Neural progenitor cell (in vitro differentiated cells): Measurements from ENCODE around the gene CTNNBL1. TPM values are rescaled to one million over a fixed set of nuclear protein-coding genes. Genes with fewer than 3 reads are reported as not detected.

Experiments
- DNase-seq: peaks from one replicate; pipeline ENCODE4 v3.0.0-alpha.2; 2016; ENCODE audit warnings: low spot score
- H2AFZ ChIP-seq: fragments of 200-600 bp; sonication (generic); replicated peaks from 2 replicates; pipeline ENCODE4 v1.6.1; 2016; ENCODE audit warnings: antibody characterized with exemption
- H3F3A ChIP-seq: fragments of 200-600 bp; sonication (generic); 2 replicates; pipeline ENCODE4 v1.6.1; 2016; ENCODE audit warnings: antibody characterized with exemption, low read depth
- H3K27ac ChIP-seq: fragments of 200-600 bp; sonication (generic); 2 replicates; pipeline ENCODE4 v1.5.1; 2016; ENCODE audit warnings: mild to moderate bottlenecking
- H3K27me3 ChIP-seq: fragments of 200-600 bp; sonication (generic); 2 replicates; pipeline ENCODE4 v1.6.1; 2016; ENCODE audit warnings: mild to moderate bottlenecking, moderate library complexity
- H3K36me3 ChIP-seq: fragments of 200-600 bp; sonication (generic); 2 replicates; pipeline ENCODE4 v1.5.1; 2016
- H3K4me1 ChIP-seq: fragments of 200-600 bp; sonication (generic); 2 replicates; pipeline ENCODE4 v1.6.1; 2016; ENCODE audit warnings: mixed run types
- H3K4me2 ChIP-seq: fragments of 200-600 bp; sonication (generic); 2 replicates; pipeline ENCODE4 v1.6.1; 2016
- H3K4me3 ChIP-seq: fragments of 200-600 bp; sonication (generic); 2 replicates; pipeline ENCODE4 v1.5.1; 2016
- H3K79me2 ChIP-seq: fragments of 200-600 bp; sonication (generic); 2 replicates; pipeline ENCODE4 v1.6.1; 2016; ENCODE audit warnings: low read depth
- H3K9ac ChIP-seq: fragments of 200-600 bp; sonication (generic); 2 replicates; pipeline ENCODE4 v1.6.1; 2016
- H3K9me3 ChIP-seq: fragments of 200-600 bp; sonication (generic); 2 replicates; pipeline ENCODE4 v1.5.1; 2016; ENCODE audit warnings: low read depth
- H4K20me1 ChIP-seq: fragments of 200-600 bp; sonication (generic); 2 replicates; pipeline ENCODE4 v1.6.1; 2016; ENCODE audit warnings: low read depth
- H3K27ac Mint-ChIP-seq: 3 replicates; pipeline ENCODE4 v1.8.0; 2021; ENCODE audit warnings: mixed read lengths
- H3K27me3 Mint-ChIP-seq: 2 replicates; pipeline ENCODE4 v1.8.0; 2022; ENCODE audit warnings: low read depth, mild to moderate bottlenecking, inconsistent platforms, moderate library complexity, mixed read lengths; ENCODE audit not compliant: insufficient read depth
- H3K36me3 Mint-ChIP-seq: 3 replicates; pipeline ENCODE4 v1.8.0; 2021; ENCODE audit warnings: mixed read lengths
- H3K4me1 Mint-ChIP-seq: 3 replicates; pipeline ENCODE4 v1.8.0; 2021; ENCODE audit warnings: mixed read lengths
- H3K4me3 Mint-ChIP-seq: 3 replicates; pipeline ENCODE4 v1.8.0; 2021; ENCODE audit warnings: mild to moderate bottlenecking, moderate library complexity, mixed read lengths
- H3K9me3 Mint-ChIP-seq: 3 replicates; pipeline ENCODE4 v1.8.0; 2020; ENCODE audit warnings: mixed read lengths
- EZH2 ChIP-seq: fragments of 200-600 bp; sonication (generic); IDR thresholded peaks from 2 replicates; pipeline ENCODE4 v1.6.1; 2017; ENCODE audit warnings: antibody characterized with exemption, mild to moderate bottlenecking, moderate library complexity
- EZH2phosphoT487 ChIP-seq: fragments of 200-600 bp; sonication (generic); IDR thresholded peaks from 2 replicates; pipeline ENCODE4 v1.6.1; 2017; ENCODE audit warnings: antibody characterized with exemption
- total RNA-seq: library from RNA; depleted of rRNA; stranded (reverse); fragments of >200 nt; gene quantifications from 2 replicates; pipeline ENCODE4 v1.2.3, GENCODE V29; 2015; ENCODE audit warnings: low replicate concordance
- TF ChIP-seq, protein P1 (sequence below): fragments of 200-600 bp; sonication (generic); IDR thresholded peaks from 2 replicates; pipeline ENCODE4 v1.5.1; 2017; ENCODE audit warnings: antibody characterized with exemption, mild to moderate bottlenecking

The CTNNBL1 gene
- total RNA-seq, 1 donor from 2014 or later: 54.5 TPM

DNA sequence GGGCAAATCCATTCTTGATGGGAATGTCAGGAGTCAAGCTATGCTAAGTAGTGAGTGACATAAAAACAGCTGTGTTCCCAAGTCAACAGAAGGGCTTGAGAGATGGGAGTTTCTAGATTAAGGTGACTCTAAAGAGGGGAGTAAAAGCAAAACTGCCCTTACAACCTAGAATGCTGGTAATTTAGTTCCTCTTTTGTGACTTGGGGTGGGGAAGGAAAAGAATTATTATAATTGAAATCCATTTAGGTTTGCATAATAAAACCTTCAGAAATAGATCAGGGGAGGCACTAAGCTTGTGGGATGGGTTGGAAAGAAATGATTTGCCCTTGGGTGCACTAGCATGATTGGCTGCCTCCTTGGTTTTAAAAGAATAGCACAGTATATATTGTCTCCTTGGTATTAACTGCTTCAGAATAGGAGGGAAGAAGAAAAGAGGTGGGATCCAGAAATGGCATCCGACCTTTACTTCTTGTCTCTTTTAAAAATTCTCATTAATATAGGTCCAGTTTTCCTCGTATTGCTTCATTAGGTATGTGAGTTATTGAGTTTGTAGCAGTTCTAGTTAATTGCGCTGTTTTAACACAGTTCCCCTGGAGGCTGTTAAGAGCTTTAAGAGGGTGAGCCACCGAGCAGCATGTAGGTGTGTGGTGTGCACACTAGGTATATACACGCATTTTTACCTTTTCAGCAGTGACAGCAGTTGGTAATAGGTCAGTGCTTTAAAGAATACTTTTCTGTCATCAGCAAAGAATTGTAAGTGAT is 113.8 kb downstream of the CTNNBL1 start:
- Histone ChIP-seq H3K4me1 (peaks cover 17% of the 10 kb centered on the region), H3K4me3 (no peak overlapping the region), H3K36me3 (peaks cover 6% of the 10 kb centered on the region), H3F3A (peaks cover 7% of the 10 kb centered on the region), H3K9me3 (no peaks in the 10 kb centered on the region), H4K20me1 (no peaks in the 10 kb centered on the region), H3K79me2 (no peaks in the 10 kb centered on the region), H2AFZ (no peak overlapping the region), H3K27ac (peak overlapping the region; percentile 61), H3K4me2 (peak overlapping the region; percentile 2), H3K9ac (no peak overlapping the region), H3K27me3 (no peaks in the 10 kb centered on the region)
- peaks cover 18% of the 10 kb centered on the region for H3K36me3 Mint-ChIP-seq
- H3K4me3 Mint-ChIP-seq: no peak overlapping the region
- no peak overlapping the region for H3K27ac Mint-ChIP-seq
- H3K4me1 Mint-ChIP-seq: no peaks in the 10 kb centered on the region
- no peaks in the 10 kb centered on the region for H3K9me3 Mint-ChIP-seq
- peaks cover 2% of the 10 kb centered on the region for H3K27me3 Mint-ChIP-seq
- no peak for DNase-seq
- TF ChIP-seq EZH2: no peak
- TF ChIP-seq, protein P1, sequence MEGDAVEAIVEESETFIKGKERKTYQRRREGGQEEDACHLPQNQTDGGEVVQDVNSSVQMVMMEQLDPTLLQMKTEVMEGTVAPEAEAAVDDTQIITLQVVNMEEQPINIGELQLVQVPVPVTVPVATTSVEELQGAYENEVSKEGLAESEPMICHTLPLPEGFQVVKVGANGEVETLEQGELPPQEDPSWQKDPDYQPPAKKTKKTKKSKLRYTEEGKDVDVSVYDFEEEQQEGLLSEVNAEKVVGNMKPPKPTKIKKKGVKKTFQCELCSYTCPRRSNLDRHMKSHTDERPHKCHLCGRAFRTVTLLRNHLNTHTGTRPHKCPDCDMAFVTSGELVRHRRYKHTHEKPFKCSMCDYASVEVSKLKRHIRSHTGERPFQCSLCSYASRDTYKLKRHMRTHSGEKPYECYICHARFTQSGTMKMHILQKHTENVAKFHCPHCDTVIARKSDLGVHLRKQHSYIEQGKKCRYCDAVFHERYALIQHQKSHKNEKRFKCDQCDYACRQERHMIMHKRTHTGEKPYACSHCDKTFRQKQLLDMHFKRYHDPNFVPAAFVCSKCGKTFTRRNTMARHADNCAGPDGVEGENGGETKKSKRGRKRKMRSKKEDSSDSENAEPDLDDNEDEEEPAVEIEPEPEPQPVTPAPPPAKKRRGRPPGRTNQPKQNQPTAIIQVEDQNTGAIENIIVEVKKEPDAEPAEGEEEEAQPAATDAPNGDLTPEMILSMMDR: no peak
- TF ChIP-seq EZH2phosphoT487: no peak

DNA sequence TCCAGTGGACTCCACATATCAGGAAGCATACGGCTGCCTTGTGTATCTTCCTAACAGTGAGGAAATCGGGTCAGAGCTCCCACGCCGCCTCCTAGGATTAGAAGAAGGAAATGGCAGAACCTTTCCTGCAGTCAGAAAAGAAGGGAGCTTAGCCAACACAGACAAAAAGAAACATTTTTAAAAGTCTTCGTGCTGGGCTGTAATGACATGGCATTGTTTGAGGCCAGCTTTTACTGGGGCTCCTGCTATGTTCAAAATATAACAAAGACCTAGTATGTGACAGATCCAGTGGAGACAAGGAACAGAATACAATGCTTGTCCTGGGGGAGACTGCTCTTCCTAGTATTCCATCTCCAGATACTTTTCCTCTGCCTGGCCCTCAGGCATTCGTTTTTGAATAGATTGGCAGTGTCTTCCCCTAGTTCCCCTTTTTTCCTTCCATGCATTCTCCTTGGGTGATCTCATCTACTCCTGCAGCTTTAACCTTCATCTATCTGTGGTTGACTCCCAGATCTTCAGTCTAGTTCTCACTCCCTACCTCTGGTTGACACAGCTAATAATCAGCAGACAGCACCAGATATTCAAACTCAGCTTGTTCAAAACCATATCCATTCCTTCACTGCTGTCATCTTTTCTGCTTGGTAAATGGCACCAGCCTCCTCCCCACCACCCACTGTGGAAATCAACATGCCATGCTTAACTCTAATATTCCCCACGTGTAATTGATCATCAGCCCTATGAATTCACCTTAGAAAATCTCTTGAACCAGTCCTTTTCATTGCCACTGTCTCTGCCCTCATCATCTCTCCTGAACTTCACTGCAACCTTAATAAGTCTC is 114.6 kb downstream of the CTNNBL1 start:
- H3K4me1 ChIP-seq: peaks cover 17% of the 10 kb centered on the region
- no peak overlapping the region for H3K4me3 ChIP-seq
- H3K27ac ChIP-seq: peak overlapping the region; percentile 61
- Mint-ChIP-seq H3K9me3 (no peaks in the 10 kb centered on the region), H3K36me3 (peaks cover 16% of the 10 kb centered on the region), H3K4me1 (no peaks in the 10 kb centered on the region), H3K4me3 (no peak overlapping the region), H3K27me3 (peaks cover 2% of the 10 kb centered on the region), H3K27ac (peak overlapping the region; percentile 3)
- H2AFZ ChIP-seq: no peak overlapping the region
- no peaks in the 10 kb centered on the region for H3K79me2 ChIP-seq
- no peak overlapping the region for H3K9ac ChIP-seq
- no peaks in the 10 kb centered on the region for H3K9me3 ChIP-seq
- no peaks in the 10 kb centered on the region for H3K27me3 ChIP-seq
- peak; percentile 18 for DNase-seq
- TF ChIP-seq, protein P1: no peak
- no peak for TF ChIP-seq EZH2
- no peak for TF ChIP-seq EZH2phosphoT487
- peaks cover 7% of the 10 kb centered on the region for H3F3A ChIP-seq
- no peaks in the 10 kb centered on the region for H3K36me3 ChIP-seq
- H3K4me2 ChIP-seq: peak overlapping the region; percentile 2
- no peaks in the 10 kb centered on the region for H4K20me1 ChIP-seq

DNA sequence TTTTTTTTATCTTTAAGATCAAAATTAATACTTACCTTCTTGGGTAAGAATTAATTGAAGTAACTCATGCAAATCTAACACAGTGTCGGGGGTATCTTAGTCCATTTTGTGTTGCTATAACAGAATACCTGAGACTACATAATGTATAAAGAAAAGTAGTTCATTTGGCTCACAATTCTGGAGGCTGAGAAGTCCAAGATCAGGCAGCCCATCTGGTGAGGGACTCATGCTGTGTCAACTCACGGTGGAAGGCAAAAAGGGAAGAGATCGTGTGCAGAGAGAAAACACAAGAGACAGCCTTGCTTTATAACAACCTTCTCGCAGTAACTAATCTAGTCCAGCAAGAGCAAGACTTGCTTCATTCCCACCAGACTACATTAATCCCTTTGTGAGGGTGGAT is 116.2 kb downstream of the CTNNBL1 start:
- TF ChIP-seq EZH2: no peak
- no peak for TF ChIP-seq EZH2phosphoT487
- TF ChIP-seq, protein P1: no peak
- Histone ChIP-seq H4K20me1 (no peaks in the 10 kb centered on the region), H3F3A (peaks cover 7% of the 10 kb centered on the region), H3K9ac (no peak overlapping the region), H3K4me3 (no peak overlapping the region), H3K36me3 (no peaks in the 10 kb centered on the region), H3K27ac (no peak overlapping the region), H3K4me2 (no peak overlapping the region), H2AFZ (no peak overlapping the region), H3K27me3 (no peaks in the 10 kb centered on the region), H3K4me1 (peaks cover 17% of the 10 kb centered on the region), H3K9me3 (no peaks in the 10 kb centered on the region), H3K79me2 (no peaks in the 10 kb centered on the region)
- Mint-ChIP-seq H3K27me3 (peaks cover 2% of the 10 kb centered on the region), H3K9me3 (no peaks in the 10 kb centered on the region), H3K4me1 (no peaks in the 10 kb centered on the region), H3K36me3 (peaks cover 16% of the 10 kb centered on the region), H3K27ac (no peak overlapping the region), H3K4me3 (no peak overlapping the region)
- DNase-seq: no peak
